HG03280 (cell line): ENCODE data around the gene NEO1.
"Not testable (repeated sequence)": the region's sequence is repeated elsewhere in the genome, so short reads cannot be mapped to it uniquely, and the experiment has no call there.

Experiments used
- ATAC-seq: cut with Tn5 transposase; IDR thresholded peaks from one replicate; pipeline ENCODE4 v1.9.1; 2021; ENCODE audit warnings: mild to moderate bottlenecking, moderate library complexity; ENCODE audit not compliant: unreplicated experiment

The NEO1 gene

DNA sequence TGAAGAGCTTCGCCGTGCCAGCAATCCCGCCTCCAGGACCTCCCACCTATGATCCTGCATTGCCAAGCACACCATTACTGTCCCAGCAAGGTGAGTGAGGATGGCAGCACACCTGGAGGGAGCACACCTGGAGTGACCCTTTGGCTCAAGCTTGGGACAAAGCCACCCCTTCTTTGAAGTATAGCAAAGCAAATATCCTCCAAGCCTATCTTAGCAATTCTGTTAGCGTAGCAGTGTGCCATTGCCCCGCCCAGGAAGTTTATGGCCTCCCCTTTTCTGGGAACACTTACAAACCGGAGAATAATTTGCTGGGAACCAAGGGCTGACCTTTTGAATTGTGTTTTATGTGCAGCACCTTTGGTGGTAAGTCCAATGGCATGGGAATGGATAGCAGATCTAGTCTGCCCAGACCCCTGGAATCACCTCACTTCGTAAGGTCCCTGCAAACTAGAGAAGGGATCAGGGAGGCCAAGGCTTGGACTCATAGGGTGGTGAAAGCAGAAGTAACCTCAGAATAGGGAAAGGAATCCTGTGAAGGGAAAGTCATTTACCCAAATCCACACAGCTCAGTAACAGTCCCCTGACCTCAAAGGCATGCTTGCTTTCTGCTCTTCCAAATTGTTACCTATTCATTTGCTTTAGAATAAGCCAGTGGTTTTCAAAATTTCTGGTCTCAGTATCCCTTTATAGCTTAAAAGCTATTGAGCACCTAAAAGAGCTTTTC lies 246.4 kb downstream of the NEO1 start:
- no peak for ATAC-seq

- not testable (repeated sequence) for ATAC-seq
These were observed 248.0 kb downstream of the NEO1 start for GRCh38 chr15:73300286-73300685.

DNA sequence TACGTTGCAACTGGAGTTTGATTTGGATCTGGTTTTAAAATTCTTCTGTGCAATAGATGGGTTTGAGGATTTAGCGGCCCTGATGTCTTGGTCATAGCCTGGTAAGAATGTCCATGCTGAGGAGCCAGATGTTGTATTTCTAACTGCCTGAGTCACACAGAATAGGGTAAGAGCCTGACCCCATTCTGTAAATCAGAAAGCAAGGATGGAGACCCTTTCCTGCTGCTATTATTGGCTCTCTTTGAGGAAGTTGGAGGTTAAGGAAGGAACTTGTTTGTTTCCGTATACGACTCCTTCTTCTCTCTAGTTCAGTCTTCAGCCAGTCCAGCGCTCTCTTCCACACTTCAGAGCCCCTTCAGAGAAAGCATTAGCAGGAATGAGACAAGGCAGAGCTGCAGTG lies 251.4 kb downstream of the NEO1 start:
- ATAC-seq: no peak

DNA sequence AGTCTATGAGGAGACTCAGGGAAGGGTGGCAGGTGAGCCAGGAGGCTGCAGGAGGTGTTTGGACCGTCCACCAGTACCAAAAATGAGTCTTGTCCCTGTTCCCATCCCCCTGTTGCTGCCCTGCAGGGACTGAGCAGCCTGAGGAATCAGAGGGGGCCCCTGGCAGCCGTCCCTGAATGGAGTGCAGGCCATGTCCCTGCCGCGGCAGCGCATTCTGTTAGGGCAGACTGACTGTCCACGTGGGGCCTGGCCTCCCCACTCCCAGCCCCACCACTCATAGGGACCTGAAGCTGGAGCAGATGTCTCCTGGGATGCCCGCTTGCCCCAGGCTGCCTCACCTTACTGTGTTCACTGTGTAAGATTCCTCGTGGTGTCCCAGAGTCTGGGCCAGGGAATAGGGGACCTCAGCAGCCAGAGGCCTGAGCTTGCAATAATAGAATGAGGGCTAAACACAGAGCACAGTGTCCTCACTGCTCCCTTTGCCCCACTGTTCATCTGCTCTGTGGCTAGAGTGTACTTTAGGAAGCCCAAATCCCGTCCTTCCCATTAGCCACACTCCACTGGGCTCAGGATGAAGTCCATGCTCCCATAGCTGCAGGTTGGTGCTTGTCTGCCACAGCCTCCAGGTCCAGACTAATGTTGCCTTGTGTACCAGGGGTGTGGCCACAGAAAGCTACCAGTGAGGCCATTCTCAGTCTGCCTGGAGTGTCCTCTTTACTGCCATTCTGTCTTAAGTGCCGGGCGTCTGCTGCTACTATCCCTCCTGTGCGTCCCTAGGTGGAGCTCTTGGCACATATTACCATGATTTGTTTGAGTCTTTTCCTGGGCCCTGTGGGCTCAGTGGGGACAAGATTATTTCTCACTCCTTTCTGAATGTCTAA lies 253.3 kb downstream of the NEO1 start:
- ATAC-seq: no peak

DNA sequence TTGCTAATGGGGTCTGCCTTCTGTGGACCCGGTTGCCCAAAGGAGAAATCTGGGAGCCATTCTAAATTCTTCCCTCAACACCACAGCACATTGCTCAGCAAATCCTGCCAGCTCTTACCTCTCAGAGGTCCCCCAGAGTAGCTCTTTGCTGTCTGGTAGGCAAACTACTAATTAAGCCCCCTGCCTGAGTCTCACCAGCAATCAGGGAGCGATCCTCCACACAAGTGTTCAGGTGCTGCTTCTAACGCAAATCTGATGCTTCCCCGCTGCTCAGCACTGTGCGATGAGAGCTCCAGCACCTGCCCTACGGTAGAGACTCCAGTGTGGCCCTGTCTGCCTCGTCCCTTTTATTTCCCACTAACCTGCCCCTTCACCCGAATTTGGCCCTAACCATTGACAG lies 256.0 kb downstream of the NEO1 start:
- ATAC-seq: no peak

DNA sequence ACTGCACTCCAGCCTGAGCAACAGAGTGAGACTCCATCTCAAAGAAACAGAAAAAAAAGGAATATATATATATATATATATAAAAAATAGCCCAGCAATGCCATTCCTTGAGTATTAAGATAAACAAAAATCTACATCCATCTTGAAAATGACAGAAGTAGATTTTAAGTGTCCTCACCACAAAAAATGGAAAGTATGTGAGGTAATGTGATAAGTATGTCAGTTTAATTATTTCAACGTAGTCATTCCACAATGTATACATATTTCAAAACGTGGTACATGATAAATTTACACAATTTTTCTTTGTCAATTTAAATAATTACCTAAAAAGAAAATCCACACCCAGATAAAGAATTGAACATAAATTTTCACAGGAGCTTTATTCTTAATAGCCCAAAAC lies 261.6 kb downstream of the NEO1 start:
- no peak for ATAC-seq

GRCh38 chr15:73317651-73318462 lies 265.6 kb downstream of the NEO1 start:
- ATAC-seq: no peak

DNA sequence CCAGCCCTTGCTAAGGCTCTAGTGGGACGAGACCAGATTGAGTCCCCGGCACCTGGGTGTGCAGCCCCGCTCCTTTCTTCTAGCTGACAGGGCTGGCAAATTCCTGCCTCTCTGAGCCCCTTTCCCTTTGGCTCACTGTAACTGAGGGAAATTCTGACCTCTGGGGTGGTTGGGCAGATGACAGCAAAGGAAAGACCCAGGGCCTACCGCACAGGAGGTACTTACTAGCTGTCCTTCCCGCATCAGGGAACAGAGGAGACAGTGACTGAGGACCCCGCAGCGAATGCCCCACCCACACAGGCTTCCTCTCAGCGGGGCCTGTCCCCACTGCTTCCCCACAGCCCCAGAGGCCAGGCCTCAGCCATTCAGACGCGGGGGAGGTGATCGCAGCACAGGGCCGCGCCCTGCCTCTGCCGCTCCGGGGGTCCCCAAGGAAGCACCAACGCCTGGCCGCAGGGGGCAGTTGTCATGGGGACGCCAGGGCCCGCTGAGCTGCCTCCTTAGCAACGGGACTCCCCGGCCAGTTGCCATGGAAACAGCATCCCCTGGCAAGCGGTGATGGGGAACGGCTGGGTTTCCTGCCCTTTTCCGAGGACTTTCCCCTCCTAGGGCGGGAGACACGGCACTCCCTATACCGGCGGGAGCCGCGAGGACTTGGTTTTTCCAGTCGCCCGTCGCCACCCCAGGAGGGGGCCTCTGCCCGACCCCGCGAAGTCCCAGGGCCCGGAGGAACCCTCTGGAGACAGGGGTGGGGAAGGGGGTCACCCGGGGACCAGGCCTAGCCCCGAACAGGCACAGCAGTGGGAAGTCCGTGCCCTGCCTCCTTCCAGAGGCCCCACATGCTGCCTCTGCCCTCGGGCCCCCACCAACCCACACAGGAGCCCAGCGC lies 266.4 kb downstream of the NEO1 start:
- ATAC-seq: no peak

DNA sequence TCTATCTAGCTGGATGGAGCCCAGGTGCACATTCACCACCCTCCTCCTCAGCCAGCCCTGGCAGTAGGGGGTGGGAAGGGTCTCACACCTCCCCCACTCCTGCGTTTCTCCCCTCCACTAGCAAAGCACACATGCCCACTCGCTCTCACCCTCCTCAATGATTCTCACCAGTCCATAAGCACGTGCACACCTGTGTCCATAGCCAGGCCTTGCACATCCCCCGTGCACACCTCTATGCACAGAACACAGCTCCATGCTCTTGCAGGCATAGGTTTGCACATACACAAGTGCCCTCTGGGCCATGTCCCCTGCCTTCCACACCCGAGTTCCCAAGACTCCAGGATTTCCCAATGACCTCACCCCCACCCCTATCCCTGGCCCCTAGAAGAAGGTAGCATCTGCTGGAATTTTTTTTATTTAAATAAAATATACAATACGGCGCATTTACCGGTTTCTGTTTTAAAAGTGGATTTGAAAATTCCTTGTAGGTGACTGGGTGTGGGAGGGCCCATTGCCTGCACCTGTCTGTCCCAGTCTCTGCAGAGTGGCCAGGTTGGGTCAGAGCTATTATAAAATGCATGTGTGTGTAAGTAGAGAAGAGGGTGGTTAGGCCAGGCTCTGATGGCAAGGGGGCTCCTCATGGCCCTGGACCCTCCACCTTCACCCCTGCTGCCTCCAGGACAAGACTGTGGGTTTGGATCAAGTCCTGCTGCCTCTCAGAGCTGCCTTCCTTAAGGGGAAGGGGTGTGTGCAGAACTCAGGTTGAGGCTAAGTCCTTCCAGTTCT lies 267.4 kb downstream of the NEO1 start:
- ATAC-seq: no peak

GRCh38 chr15:73320619-73321180 lies 268.4 kb downstream of the NEO1 start:
- ATAC-seq: no peak

DNA sequence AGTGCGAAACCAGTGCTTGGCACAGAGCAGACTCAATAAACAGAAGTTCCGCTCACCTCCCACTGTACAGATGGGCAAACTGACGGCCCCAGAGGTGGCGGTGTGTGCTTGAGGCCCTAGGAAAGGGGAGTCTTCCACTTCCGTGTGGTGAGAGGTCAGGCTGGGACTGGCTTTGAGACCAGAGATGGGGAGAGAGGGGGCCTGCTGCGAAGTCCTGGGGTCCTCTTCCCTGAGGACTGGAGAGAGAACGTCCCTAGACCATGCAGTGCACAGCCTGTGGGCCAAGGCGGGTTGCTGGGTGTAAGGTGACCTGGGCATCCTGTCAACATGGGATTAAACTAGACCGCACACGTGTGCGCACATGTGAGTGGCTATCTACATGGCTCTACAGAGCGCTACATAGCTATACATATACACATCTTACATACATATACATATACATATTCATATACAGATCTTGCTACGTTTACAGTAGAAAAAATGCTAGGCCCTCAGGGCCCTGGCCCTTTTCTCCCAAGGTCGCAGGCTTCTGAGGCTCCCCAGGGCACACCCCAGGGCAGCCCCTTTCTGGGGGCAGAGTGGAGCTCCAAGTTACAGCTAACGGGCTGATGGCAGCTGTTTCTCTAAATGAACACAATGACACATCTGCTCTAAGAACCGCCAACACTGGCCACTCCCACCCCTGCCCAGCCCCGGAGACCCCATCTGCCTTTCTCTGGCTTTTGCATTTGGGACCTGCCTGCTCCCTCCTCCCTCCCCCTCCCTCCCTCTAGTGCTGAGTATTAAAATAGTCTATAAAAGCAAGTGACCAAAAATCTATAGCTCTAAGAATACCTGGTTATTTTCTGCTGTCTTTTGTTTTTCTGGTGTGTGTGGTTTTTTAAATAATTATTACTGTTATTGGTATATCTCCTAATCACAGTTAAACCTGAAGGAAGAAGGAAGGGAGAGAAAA lies 269.5 kb downstream of the NEO1 start:
- ATAC-seq: no peak

- ATAC-seq: no peak
These were observed 270.6 kb downstream of the NEO1 start for GRCh38 chr15:73322665-73323373.

DNA sequence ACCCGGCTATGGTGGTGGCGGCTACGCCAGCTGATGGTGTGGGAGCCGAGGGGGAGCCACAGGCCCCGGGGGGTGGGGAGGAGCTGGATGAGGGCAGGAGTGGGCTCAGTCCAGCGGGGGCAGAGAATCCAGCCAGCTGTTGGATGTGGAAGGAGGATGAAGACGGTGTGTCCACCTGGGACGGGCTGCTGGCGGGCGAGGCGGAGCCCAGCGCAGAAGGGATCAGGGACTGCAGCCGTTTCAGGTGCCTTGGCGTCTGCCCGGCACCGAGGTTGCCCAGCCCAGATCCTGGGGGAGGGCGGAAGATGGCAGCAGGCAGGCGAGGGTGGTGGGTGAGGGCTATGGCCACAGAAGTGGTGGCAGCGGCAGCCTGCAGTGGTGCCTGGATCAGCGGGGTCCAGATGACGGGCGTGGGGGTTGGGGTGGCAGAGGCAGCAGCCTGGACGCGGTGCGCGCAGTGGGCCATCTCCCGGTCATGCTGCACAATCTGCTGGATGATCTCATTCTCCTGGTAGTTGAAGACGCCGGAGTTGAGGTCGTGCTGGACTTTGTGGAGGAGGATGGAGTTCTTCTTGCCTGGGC lies 271.2 kb downstream of the NEO1 start:
- no peak for ATAC-seq

GRCh38 chr15:73323956-73324355 lies 271.7 kb downstream of the NEO1 start:
- ATAC-seq: no peak

DNA sequence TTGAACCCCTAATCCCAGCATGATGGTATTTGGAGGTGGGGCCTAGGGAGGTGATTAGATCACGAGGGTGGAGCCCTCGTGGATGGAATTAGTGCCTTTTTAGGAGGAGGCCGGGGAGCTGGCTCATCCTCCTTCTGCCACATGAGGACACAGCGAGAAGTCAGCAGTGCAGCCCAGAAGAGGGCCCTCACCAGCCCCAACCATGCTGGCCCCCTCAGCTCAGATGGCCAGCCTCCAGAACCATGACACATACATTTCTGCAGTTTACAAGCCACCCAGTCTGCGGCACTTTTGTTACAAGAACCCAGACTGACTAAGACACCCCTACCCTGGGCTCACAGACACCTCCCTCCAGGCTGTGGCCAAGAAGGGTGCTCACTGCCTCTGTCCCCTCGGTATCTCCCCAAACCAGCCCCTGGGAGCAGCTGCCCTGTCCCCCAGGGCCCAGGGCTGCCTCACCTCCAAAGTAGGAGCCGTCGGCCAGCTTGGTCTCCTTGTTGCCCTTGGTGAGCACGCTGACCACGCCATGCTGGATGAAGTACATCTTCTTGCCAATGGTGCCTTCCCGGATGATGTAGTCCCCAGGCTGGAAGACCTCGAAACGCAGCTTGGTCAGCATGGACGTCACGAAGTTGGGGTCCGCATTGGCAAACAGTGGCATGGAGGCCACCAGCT lies 272.4 kb downstream of the NEO1 start:
- no peak for ATAC-seq

DNA sequence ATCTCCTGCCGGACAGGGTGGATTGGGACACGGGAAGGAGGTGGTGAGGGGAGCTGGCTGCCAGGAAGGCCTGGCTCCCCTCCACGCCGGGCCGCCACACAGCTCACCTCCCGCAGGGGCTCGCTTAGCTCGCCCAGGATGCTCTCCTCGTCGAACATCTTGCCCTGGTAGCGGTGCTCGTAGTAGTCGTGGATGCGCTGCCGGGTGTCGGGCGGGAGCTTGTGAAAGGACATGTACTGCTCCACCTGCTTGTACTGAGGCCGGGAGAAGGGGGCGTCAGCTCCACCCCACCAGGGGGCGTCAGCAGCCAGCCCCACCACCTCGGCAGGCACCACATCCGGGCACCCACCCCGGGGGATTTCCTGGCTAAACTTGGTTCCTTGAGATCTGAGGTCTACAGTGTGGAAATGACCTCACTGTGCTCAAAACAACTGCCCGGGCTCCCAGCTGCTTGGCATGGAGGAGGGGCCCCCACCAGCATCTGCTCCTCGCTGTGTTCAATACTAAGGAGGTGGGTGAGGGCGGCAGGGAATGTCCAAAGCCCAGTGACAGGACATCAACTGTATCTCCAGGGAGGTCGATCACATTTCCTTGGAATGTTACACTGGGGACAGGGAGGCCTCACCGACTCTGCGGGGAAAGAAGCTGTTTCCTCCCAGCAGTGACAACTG lies 273.1 kb downstream of the NEO1 start:
- no peak for ATAC-seq
